GM18868 (cell line): ENCODE measurements around the gene SARDH.

Source experiments
- ATAC-seq: cut with Tn5 transposase; IDR thresholded peaks from one replicate; pipeline ENCODE4 v1.9.1; 2021; ENCODE audit warnings: mild to moderate bottlenecking, moderate library complexity; ENCODE audit not compliant: unreplicated experiment

SARDH gene

DNA sequence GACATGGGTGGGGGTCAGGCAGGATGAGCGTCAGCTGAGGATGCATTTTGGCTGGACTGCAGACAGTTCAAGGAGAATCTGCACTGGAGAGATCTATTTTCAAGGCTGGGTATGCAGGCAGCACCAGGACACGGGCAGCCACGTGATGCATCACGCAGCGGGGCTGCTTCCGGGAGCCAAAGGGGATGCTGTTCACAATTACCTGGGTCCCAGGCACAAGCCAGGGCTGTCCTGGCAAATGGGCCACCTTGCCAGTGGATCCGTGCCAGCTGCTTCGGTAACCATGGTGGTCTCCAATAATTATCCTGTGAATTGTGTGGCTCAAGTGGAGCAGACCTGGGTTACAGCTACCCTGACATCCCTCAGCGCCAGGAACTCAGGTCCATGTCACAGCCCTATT, 84.5 kb downstream of the SARDH start:
- ATAC-seq = no peak

DNA sequence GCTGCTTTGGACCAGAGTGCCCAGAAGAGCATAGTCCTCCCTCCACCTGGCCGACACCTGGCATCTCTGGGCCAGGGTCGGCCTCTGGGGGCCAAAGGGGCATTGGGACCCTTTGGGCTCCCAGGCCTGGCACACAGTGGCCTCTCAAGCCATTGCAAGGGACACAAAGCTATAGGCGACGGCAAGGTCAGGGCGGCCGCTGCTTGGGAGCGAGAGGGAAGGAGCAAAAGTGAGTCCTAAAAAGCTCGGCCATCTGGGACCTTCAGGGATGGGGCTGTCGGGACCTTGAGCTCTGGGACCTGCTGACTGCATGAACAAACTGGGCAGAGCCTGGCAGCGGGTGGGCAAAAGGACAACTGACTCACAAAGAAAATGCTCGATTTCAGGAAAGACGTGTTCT, 88.1 kb downstream of the SARDH start:
- no peak for ATAC-seq

DNA sequence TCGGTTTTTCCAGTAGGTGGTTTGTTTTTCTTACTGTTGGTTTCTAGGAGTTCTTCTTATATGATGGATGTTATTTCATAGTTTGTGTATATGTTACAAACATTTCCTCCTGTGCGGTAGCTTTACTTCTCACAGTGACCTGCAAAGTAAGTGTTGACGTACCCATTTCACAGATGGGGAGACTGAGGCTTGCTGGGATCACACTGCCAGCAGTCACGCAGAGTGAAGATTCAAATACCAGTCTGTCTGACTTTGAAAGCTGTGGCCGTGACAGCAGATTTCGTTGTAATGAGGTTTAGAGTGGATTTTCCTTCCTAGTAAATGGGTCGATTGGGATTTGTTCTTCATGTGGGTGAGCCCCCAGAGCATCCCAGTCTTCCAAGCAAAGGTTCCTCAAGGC, 89.0 kb downstream of the SARDH start:
- no peak for ATAC-seq

DNA sequence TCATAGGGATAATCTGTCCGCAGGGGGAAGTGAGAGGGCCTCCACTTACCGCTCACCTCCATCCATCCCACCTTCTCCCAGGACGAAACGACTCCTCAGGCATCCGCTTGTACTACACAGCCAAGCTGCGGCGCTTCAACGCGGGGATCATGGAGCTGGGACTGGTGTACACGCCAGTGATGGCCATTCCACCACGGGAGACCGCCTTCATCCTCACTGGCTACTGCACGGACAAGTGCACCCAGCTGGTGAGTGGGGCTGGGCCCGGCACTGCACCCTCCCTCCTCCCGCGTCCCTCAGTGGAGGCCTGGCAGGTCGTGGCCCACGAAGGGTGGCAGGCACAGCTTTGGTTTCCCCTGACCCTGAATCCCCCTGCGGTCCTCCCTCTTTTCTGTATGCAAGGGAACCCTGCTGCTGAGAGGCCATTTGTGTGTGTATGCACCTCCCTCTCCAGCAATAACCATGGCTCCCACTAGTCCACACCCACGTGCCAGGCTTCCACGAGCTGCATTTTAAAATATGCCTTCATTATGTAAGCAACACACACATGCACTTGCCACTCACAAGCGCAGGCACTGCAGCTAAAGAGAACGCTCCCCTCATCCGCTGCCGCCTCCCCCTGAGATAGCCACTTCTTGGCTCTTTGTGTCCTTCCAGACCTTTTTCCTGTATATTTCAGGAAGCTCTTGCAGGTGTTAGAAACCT, 90.2 kb downstream of the SARDH start:
- ATAC-seq = no peak

DNA sequence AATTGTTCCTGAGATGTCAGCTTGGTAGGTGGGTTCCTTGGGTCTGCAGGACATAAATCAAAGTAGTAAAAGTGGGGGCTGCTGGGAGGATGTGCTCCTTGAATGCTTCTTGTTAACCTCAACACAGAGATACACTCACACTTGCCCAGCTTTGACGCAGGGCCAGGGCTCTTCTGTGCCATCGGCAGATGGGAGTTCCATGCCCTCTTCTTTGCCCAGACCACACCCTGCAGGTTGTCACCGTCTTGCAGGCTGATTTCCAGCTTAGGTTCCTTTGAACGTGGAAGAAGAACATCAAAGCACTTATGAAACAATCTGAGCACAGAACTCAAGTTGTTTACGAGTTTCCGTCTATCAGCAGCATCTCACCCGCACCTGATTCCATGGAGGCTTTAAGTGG, 91.0 kb downstream of the SARDH start:
- no peak for ATAC-seq

DNA sequence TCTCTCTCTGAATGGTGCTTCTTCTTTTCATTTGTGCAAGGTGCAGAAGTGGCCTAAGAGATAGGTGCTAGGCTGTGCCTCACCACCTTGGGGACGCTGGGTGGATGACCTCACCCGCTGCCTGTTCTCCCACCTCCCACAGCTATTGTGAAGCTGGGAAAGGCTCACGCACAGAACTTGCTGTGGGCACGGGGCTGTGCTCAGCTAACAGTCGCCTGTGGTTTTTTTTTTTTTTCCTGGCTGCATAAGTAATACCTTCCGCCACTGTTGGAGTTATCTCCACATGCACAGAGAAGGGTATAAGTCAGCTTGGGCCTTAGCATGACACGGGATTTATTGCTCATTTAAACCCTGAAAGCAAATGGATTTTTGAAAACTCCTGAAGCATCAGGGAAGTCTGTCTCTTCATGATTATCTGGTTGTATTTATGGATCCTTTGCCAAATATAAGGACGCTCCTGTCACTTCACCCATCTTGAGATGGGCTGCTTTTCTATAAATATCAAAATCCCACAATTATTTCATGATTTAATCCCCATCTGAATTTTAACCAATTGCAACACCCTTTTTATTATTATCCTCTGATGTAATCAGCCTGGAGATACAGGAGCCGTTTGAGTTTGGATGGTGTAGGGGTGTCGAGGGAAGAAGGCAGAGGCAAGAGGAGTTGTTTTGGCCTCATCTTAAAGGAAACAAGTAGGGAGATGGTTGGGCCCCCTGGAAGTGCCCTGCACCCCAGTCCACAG, 93.0 kb downstream of the SARDH start:
- ATAC-seq = no peak

DNA sequence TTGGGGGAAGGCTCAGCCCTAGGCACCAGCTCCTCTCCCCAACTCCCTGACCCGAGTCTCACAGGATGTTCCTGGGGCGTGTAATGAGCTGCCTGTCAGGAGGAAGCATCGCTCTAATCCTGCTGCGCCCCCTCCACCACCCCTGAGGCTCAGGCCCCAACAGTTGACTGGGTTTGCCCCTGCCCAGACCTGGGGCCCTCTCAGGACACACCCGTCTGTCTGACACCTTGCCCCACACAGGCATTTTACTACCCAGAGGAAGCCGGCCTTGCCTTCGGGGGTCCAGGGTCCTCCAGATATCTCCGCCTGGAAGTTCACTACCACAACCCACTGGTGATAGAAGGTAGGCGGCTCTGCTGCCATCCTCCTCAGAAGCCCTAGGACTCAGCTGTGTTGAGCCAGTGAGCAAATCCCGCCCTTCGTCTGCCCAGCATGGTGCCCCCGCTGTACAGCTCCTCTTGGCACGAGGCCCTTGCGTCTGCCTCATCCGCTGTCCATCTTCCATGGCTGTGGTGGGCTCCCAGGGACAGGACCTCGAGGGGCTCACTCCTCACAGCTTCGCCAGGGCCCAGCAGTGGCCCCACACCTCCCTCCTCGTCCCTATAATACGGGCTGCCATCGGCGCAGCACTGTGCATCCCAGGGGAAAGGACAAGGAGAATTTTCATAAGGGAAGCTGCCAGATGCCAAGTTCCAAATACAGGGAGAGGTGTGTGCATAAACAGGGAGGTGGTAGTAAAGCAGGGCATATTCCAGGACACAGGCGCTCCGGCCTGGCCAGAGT, 94.0 kb downstream of the SARDH start:
- no peak for ATAC-seq

DNA sequence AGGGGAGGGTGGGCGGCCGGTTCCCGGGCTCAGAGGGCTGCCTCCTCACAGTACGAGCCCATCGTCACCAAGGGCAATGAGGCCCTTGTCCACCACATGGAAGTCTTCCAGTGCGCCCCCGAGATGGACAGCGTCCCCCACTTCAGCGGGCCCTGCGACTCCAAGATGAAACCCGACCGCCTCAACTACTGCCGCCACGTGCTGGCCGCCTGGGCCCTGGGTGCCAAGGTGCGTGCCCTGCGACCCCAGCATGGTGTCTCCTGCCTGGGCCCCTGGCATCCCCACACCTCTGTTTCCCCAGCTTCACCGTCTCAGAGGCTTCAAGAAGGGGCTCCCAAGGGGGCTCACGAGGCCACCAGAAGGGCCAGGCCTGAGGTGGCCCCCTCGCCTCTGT, 94.8 kb downstream of the SARDH start:
- ATAC-seq = no peak

DNA sequence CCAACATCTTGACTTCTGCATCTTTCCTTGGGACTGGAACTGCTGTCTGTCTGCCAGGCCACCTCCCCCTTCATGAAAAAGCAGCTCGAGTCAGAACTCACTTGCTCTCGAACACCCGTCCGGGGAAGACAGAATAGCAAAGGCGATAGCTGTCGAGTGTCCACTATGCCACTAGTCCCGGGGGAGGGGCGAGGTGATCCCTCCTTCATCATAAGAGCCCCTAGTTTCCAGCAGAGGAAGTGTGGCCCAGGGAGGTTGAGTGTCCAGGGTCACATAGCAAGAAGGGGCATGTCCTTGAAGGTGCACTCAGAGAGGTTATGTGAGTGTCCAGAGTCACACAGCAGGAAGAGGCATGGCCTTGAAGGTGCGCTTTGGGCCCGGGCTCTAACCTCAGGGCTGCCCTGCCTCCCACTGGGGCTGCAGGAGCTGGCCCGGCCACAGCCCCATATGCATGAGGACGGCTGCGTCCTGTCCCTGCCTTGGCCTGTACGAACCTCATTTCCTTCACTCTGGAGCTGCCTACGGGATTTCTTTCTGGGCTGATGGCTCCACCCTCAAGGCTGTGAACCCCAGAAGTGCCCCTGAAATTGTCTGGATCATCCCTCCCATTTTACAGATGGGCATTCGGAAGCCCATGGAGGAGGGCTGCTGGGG, 95.3 kb downstream of the SARDH start:
- ATAC-seq = no peak

DNA sequence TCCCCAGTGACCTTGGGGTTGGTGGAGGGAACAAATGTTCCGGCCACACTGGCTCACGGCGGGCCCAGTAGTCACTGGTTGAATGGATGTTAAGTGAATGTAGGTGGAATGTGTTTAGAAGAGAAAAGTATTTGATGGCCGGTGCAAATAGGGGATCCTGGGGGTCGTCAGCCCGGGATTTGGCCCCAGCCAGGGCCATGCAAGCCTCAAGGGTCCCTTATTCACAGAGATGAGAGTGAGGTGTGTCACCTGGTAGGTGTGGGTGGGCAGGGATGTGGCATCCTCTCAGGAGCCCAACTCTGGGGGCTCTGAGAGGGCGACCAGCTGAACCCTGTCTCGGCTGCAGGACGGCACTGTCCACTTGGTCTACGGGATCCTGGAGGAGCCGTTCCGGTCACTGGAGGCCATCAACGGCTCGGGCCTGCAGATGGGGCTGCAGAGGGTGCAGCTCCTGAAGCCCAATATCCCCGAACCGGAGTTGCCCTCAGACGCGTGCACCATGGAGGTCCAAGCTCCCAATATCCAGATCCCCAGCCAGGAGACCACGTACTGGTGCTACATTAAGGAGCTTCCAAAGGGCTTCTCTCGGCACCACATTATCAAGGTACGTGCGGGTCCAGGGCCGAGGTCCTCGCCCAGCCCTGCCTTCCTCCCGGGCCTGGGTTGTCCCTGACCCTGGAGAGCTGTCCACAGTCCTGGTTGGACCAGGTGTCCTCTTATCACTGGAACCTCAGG, 96.1 kb downstream of the SARDH start:
- no peak for ATAC-seq

DNA sequence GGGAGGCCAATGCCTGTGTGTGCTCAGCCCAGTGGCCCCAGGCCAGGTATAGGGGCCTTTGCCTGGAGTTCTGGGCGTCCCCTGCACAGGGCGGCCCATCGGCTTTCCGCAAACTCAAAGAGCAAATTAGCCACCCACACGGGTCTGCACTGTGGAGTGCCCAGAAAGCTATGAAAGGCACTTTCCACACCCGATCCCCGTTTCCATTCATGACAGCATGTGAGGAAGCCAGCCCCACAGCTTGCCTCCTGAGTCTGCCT, 96.8 kb downstream of the SARDH start:
- ATAC-seq = no peak

DNA sequence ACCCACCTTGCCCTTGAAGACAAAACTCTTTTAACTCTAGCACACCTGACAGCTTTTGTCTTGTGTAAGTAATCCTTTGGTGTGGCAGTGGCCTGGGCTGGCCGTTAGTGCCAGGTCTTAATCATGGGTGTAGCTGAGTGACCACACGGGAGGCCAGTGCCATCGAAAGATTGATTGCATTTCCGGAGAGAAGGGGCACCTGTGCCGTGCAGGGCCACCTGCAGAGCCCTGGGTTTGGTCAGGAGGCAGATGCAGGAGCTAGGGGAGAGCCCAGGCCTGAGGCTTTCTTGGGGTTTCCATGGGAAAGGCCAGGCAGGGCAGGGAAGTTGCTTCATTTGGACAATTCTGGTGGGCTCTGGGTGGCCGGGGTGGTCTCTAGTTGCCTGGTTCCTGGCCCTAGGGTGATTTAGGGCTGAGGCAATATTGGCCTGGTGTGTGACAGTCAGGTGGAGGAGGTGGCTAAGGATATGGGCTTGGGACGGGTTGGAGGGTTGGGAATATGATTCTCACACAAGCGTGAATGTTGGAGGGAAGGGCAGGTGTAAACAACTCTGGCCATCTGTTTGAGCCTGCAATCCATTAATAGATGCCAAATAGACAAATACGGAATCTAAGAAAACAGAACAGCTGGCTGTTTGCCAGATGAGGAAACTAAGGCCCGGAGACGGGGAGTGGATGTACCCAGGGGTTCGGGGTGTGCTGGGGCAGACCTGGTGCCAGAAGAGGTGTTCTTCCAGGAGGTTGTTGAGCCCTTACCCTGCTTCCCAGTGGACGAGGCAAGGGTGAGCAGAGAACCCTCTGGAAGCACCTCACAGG, 97.4 kb downstream of the SARDH start:
- no peak for ATAC-seq

DNA sequence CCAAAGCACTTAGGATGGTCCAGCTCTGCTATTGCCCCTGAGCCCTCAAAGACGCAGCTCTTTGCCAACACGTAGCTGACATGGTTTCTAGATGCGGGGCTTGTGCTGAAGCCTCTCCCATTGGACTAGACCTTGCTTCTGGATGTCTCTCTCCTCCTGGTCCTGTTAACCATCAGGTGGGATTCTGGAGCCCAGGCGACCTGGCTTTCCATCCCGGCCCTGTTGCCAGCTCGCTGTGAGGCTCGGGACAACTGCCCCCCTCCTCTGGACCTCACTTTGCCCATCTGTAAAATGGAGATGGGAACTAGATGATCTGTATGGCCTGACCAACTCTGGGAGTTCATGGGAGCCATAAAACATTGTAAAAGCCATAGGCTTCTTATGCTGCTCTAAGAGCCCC, 98.0 kb downstream of the SARDH start:
- no peak for ATAC-seq

DNA sequence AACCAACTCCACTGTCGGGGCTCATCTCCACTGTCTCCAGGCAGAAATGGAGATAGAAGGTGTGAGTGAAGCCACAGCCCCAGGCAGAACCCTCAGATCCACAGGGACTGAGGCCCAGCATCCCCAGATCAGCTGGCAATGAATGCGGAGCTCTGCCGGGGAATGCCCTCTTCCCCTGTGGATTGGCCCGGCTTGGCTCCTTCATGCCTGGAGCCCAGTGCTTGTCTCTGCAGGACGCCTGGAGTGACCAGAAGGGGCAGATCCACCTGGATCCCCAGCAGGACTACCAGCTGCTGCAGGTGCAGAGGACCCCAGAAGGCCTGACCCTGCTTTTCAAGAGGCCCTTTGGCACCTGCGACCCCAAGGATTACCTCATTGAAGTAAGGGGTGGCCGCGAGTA, 98.5 kb downstream of the SARDH start:
- no peak for ATAC-seq

DNA sequence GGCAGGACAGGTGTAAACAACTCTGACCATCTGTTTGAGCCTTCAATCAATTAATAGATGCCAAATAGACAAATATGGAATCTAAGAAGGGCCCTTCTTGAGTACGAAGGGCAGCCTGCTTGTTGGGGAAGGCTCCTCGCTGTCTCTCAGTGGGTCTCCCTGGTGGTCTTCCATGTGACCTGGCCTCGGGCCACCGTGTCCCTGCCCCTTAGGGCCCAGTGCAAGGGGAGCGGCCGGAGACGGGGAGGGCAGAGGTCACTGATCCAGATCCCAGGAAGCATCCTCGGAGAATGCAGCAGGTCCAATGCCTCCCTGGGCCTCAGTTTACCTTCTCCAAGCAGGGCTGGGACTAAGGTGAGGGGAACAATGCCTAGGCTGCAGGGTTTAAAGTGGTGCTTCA, 99.4 kb downstream of the SARDH start:
- no peak for ATAC-seq

DNA sequence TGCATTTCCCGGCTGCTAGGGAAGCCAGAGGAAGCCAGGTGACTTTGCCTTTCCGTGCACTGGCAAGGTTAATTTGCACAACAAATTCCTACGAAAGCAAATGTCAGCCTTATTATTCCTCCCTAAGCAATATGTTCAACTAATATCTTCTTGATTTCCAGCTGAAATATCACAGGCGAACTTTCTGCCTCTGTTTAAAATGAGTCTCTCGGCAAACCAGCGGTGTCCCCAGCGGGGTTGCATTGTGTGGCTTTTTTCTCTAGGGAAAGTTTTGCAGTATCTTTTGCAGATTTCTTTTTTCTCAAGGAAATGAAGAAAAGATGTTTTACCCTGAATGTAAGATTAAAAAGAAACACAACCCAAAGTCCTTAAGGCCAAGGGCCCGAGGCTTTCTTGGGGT, 100.1 kb downstream of the SARDH start:
- no peak for ATAC-seq

DNA sequence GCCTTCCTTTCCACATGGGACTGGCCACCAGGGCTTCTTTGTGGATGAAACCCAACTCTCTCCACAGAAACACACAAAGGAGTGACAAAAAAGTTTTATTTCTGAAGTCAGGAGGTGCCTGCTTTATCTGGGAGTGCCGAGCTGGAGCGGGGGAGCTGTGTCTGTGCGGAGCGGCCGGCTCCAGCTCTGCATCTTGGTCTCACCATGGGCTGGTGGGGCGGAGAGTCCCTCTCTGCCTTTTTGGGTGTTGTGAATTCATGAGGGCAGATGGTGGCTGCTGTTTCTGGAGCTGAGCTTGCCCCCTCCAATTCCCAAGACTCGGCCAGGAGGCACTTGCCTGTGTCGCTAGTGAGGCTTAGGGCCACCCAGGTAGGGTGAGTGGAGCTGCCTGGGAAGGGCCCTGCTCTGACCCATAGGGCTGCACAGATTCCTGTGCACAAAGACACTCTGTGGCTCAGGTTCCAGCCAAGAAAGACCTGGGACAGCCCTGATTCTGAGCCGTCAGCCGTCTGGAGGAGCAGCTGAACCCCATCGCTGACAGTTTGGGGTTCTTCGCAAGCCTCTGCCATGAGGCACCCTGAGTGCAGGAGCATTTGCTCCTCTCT, 100.6 kb downstream of the SARDH start:
- no peak for ATAC-seq

DNA sequence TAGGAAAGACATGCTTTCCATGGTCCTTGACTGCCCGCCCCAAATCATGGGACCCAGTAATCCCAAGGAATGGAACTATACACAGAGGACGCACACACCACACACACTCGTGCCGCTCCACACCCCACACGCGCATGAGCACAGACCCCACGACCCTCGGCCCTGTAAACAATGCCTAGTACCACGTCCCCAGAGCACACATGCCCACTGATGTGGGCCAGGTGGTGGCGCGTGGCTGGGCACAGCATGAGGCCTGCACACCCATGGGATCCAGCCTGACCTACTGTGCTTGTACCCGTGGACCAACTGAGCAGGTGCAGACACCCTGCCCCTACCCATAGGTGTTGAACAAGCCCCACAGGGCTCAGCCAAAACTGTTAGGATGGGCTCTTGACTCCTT, 101.2 kb downstream of the SARDH start:
- no peak for ATAC-seq

DNA sequence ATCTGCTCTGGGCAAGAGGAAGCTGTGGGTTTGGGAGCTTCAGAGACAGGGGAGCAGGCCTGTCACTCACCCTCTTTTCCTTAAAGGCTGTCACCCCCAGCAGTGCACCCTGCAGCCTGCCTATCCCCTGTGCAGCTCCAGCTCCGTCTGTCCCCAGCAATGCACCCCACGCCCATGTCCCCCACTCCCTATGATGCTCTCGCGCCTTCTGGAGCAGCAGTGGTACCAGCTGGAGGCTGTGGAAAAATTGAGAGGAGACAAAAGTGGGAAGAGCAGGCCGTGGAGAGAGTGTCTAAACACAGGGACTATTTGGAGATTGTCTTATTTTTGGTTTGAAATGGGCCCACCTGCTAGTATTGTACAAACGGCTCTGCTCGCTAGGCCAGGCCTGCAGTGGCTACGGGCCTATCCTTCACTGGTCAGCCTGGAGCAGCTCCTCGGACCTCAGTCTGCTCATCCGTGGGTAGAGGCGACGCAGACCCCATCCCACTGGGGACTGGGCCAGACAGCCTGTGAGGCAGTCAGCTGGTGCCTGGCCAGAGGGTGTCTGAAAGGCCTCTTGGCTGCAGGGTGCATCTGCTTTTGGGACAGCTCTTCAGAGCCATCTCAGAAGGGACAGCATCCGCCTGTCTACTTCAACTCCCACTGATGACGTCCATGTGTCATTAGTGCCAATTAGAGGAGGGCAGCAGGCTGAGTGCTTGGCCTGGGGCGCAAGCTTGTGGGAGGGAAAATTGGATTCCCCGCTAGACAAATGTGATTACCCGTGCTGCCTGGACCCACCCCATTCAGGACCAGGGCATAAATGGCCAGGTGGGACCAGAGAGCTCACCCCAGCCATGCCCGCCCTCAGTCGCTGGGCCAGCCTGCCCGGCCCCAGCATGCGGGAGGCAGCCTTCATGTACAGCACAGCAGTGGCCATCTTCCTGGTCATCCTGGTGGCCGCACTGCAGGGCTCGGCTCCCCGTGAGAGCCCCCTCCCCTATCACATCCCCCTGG, 102.3 kb downstream of the SARDH start, which contains the start of gene DBH:
Gene DBH, plus strand, starts transcription at position 831 of the 999 bp plus-strand sequence. Its CDS starts 9 bp downstream, at position 840.
- no peak for ATAC-seq
